Stimulated activated CD8-positive, alpha-beta memory T cell treated with anti-CD3 and anti-CD28 coated beads, Interleukin-4, amount 100 ng/mL, for 1 hour (primary cell): ENCODE results near the gene MAN1C1.

Source experiments
- DNase-seq, 2 donors: peaks; one replicate each; pipeline ENCODE4 v3.0.0-alpha.2; 2020; ENCODE audit warnings: low read depth in 2 of 2, low spot score in 1 of 2

The MAN1C1 gene

DNA sequence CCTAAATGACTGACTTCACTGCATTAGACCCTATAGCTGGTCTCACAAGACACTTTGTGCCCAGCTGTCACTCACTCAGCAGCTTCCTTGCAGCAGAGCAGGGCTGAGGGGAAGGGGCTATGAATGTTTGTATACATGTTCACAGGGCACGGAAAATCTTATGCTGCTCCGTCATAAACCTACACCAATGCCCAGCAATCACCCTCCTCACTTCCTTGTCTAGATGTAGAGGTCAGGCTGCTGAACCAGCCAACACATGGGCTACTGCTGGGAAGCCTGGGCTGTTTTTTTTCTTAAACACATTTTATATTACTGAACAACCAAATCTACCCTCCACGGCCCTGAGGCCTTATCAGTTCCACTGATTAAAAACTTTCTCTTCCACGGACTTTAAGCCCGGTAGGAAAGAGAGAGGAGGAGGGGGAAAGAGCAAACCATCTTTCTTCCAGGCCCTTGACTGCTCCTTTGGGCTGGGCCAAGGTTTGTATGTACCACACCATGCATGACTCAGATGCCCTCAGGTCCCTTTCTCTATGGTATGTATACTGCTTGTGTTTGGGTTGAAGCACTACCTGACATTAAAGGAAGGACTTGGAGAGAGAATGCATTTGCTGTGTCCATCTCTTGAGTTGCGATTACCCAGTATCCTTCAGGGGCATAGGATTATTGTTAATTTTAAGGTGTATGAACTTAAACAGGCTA is 215.9 kb downstream of the MAN1C1 start:
- DNase-seq = no peak

DNA sequence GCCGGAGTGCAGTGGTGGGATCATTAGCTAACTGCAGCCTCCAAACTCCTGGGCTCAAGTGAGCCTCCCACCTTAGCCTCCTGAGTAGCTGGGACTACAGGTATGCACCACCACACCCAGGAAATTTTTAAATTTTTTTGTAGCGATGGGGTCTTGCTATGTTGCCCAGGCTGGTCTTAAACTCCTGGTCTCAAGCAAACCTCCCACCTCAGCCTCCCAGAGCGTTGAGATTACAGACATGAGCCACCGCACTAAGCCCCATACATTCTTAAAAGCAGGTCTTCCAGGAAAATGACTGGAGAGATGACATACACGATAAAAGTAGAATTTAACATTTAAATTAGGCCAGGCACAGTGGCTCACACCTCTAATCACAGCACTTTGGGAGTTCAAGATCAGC is 216.6 kb downstream of the MAN1C1 start:
- no peak for DNase-seq
